ENCODE data around the gene PRDM16.

The PRDM16 gene

DNA sequence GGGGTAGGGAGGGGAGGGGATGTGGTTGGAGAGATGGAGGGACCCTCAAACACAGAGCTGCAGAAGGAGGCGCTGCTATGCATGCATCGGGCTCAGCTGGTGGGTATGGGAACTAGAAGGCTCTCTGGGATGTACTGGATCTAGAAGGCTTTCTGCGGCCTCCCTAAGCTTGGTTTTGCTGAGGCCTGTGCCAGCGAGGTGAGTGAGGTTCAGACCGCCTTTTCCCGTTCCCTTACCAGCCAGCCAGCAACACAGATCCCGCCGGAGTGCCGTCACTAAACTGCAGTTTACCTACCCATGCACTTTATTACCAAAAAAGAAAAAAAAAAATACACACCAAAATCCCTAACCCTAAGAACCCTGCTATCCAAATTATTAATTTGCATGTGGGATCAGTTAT is 180.2 kb downstream of the PRDM16 start:
- no peak for DNase-seq

DNA sequence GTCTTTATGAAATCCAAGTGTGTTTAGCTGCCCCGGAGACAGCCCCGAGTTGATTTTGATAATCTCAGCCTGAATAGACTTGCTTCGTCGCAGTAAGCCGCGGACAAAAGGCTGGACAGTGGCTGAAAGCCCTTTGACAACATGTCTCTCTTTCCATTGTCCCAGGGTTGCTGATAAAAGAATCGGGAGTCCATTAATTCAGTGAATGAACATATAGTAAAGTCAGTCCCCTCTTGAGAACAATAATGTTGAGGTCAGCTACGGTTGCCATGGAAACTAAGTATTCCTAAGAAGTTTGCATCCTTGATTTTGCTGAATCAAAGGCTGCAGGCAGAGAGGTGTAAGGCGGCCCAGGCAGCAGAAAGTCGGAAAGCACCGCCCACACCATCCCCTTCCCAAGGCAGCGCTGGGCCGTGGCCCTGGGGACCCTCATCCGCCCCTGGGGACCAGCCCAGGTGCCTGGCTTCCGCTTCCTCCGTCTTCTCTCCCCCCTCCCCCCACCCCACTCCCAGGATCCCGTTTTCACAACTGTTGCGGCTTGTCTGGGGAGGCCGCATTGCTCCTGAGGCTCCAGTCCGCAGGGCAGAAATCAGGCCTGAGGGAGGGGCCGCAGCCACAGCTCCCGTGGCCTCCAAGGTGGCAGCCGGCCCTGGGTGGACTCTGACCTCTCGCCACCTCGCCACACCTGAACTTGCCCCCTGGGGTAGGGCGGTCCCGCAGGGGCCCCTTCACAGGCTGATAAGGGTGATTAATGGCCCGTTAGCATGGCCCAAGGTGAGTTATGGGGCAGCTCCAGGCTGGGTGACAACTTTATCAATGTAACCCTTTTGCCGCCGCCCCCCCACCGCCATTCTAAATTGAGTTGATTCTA is 180.9 kb downstream of the PRDM16 start:
- peak; percentile 79 for DNase-seq

DNA sequence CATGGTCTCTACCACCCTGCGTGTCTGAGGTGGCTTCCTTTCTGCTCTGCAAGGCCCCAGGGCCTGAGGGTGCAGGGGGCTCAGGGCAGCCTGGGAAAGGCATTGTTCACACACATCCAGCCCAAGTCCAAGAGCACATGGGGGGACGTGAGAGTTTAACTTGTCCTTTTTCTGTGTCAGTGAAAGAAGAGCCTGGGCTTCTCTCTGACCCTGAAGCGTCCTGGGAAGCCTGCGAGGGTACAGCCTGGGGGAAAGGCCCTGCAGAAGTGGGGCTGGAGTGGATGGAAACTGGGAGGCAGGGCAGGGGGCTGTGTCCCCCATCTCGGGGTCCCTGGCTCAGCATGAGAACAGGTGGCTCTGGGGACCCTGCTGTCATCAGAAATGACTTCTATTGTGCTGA is 181.6 kb downstream of the PRDM16 start:
- DNase-seq, result no peak

DNA sequence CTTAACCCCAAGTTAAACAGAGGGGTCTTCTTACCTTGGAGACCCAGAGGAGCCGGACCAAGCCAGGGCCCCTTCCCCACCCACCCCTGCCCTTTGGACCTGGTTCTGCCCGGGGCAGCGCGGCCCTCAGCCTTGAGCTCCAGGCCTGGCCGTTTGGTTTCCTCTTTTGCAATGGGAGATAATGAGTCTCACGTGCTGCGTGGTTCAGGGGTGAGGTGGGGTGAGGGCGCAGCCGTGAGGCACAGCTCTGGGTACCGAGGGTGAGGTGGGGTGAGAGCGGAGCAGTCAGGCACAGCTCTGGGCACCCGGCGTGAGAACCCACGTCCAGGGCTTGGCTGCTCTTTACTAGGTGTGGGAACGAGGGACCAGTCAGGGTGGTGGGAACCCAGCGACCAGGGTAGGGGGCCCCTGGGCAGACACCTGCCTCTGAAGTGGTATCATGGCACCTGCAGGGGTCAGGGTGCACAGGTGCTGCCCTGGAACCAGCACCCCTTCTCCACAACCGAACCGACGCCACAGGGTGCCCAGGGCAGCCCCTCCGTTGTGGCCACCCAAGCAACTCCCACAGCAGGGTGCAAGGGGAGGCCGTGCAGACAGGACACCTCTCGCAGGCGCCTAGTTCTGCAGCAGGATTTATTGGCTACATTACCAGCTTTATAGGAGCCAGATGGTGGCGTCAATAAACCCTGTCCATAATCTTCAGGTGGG is 182.2 kb downstream of the PRDM16 start:
- DNase-seq, result no peak

DNA sequence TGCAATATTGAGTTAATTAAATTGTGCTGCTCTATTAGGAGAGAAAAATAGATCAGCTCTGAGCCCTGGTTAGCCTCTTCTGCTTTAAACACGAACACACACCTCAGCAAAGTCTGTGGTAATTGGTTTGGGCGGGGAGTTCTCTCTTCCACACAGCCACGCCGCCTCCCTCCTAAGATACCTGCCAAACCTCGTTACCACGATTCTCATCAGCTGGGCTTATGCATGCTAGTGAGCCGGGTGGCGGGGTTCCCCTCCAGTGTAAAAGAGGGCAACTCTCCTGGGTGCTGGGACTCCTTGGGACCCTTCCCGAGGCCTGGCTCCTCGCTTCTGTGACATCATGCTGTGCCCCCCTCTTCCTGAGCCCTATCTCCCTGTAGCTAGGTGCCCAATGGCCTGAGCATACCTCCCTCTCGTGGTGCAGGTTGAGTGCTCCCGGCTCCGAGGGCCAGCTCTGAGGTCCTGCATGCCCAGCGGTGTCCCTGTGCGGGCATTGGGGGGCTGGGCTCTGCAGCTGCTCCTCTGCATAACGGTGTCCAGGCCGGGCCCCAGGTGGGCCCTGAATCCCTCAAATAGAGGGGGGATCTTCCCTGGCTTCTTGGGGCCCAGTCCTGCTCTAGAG is 182.9 kb downstream of the PRDM16 start:
- peak; percentile 50 for DNase-seq

DNA sequence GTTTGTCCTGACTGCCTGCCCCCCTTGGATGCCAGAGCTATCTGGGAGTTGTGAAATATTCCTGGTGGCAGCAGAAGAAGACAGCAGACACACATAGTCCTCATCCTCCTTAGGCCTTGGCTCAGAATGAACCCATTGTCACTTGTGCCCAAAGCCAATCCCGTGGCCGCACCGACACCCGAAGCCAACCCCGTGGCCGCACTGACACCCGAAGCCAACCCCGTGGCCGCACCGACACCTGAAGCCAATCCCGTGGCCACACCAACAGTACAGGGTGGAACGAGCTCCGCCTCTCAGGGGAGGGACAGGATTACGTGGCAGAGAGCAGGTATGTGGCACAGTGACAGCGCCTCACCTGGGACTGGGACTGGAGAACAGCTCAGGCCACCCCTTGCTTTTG is 186.7 kb downstream of the PRDM16 start:
- no peak for DNase-seq

DNA sequence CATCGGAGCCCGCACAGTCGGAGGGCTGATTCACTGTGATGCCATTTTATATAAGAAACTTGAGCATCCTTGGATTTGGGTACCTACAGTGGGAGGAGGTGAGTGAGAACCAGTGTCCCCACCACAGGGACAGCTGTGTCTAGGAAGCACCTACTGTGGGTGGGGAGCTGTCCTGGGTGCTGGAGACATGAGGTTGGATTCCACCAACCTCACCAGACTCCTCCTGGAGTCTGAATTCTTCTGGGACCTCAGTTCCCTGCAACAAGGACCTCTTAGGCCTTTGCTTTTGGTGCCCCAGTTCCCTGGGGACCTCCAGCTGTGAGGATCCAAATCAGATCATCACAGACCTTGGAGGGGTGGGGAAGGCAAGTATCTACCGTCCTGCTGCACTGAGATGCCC is 188.8 kb downstream of the PRDM16 start:
- no peak for DNase-seq

DNA sequence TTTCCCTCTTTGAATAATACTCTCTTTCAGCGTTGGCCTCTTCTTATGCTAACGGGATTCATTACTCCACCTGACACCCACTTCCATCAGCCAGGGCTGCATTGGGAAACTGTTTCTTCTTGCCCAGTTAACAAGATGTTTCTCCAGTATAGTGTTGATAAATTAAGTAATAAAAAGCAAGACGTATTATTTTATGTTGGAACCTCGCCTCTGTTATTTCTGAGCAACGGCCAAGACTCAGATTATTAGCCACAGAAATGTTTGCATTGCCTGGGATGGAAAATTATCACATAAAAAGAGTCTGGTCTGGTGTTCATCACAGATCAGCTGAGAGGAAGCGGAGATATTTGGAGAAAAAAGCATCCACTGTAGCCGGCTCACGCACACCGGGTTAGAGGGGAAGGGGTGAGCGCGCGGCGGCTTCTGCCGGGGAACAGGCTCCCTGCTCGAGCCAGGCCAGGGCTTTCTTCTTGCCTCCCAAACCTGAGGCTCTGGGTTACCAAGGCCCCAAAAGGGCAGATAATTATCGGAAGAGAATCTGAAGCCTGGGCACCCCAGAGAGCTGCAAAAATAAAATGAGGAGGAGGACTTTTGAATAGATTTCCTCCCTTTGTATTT is 189.5 kb downstream of the PRDM16 start:
- peak; percentile 51 for DNase-seq

DNA sequence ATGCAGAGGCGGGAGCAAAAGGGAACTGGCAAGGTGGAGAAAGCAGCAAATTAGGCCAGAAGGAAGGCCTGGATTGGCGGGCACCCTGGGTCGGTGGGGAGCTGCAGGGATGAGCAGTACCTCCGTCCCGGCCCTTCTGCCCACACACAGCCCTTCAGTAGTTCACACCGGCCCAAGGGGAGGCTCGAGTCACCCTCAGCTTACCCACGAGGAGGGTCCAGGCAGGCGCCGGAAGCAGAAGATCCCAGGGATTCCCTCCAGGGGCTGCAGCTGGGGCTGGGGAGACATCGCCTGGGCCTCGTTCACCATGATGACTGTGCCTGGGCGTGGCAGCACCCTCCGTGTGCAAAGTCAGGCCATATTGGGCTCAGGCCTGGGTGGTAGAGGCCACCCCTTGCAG is 190.0 kb downstream of the PRDM16 start:
- no peak for DNase-seq

DNA sequence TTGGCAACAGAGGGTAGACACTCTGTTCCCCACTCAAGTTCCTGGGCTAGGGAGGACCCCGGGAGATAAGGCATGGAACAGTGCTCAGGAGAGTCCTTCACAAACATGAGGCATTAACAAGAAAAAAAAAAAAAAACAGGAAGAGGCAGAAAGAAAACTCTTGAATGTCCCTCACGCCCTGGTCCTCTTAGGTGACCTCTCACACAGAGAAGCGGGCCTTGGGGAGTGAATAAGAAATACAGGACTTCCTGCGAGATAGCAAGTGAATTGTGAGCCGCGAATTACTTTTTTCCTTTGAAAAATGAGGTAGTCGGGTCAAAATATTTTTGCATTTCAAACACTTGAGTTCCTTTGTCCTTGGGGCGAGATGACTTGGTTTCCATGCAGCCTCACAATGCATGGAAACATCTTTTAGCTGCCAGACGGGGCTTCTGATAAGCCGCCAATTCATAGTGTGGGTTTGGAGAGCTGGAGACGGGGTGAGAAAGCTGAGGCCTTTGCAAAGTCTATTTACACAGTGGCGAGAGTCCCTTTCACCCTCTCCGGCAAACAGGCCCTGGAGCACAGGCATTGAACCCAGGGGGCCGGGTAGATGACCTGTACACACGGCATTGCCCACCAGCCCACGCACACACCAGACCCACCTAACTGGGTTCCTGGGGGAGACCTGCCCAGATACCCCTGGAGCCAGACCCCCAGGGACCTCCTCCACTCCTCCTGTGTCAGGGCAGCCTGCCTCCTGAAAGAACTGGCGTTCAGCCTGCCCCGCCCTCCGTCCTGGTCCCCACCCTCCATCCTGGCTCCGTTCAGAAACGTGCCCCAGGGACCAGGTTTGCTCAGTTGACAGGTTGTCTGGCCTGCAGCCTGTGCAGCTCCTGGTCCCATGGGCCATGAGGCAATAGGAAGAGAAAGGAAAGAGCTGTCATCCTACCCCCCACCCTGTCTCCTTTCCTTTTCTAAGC is 192.3 kb downstream of the PRDM16 start:
- DNase-seq, result no peak

DNA sequence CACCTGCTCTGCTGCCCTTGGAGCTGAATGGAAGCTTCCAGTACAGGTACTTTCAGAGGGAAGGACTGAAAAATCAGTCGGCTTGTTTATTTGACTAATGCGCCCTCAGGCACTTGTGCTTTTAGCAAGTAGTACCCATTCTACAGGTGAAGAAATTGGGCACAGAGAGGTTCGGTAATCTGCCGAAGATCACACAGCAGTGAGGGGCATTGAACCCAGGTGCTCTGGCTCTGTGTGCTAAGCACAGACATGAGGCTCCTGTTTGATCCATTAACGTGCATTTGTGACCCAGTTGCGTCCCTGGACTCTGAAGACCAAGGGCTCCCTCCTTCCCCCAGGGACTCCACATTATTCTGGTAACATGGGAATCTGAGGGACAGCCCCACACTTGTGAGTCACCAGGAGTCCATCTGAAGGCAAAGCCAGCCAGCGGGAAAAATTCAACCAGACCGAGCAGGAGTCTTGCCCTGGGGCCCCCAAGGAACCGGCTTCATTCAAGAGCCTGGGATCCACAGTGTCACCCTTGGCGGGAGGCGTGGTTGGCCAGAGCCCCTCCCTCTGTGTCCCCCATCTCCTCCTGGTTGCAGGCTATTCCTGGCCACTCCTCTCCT is 193.1 kb downstream of the PRDM16 start:
- no peak for DNase-seq

DNA sequence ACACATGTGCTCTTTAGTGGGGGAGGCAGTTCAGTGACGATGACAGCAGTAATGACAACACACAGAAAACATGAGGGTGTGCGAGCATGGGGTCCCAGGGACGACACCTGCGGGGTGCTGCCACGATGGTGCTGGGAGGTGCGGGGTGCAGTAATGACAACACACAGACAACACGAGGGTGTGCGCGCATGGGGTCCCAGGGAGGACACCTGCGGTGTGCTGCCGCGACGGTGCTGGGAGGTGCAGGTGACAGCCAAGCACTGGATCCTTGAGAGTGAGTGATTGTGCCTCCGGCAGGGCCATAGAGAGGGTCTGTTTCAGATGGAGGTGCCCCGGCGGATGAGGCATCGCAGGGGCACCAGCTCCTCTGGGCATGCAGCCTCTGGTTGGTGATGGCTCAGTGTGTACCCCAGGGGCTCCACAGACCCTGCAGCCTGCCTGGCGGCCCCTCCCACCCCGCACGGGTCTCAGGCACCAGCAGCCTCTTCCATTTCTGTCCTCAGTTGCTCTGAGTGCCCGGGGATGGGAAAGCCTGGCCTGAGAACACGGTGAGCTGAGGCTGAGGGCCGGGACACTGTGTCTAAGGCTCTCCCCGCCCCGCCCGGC is 193.8 kb downstream of the PRDM16 start:
- no peak for DNase-seq

DNA sequence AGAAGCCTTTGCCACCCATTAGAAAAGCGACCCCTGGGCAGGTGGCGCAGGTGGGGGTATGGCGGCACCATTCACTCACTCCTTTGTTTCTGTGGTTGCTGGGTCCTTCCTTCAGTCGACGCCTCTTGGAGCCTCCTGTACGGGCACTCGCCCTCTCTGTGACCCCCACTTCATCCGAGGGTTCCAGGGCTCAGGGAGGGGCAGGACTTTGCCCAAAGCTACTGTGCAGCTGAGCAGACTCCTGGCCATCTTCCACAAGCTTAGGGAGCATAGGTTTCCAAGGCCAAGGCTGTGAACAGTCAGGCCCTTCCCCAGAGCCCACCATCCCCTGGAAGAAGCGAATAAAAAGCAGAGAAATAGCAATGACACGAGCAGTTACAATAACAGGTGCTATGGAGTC is 194.8 kb downstream of the PRDM16 start:
- DNase-seq, result no peak

DNA sequence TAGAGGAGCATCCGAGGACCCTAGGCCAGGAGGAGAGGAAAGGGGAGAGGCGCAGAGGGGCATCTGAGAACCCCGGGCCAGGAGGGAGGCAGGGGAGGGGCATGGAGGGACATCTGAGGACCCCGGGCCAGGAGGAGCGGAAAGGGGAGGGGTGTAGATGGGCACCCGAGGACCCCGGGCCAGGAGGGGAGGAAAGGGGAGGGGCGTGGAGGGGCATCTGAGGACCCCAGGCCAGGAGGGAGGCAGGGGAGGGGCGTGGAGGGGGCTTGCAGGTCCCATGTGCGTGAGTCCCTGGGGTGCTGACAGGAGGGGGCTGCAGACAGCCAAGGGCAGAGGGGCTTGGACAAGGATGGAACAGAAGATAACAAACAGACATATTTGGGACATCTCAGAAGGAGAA is 195.5 kb downstream of the PRDM16 start:
- no peak for DNase-seq

DNA sequence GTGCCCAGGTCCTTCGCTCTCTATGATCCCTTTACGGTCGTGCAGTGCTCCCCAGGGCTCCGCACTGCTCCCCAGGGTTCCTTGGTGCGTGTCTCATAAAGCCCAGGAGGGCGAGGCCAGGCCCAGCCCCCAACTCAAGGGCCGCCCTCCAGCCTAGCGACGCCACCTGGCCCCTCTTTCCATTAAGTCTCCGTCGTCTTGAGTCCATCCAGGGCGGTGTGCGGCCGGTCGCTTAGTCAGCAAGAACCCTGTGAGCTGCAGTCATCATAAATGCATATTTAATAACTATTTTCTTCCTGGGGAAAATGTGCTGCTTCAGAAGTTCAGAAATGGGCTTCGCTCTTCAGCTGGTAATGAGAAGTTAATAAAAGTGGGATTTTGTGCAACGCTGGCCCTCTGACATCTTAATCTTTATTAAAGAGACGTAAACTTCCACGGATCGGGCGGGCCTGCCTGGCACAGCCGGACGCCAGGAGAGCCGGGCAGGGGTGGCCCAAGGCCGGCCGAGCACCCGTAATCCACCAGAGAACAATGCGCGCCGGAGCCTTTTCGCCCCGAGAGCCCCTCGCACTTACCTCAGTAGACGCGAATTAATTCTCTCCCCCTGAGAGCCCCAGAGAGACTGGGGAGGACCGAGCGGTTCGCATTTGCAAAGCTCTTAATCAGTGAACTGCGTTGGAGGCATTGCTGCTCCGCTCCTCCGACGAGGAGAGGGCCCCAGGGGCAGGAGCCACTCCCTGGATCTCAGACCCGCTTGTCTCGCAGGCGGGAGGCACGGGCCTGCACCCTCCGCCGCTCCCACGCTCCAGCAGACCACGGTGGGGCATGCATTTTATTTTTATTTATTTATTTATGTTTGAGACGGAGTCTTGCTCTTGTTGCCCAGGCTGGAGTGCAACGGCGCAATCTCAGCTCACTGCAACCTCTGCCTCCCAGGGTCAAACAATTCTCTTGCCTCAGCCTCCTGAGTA is 197.1 kb downstream of the PRDM16 start:
- DNase-seq, result peak; percentile 64

DNA sequence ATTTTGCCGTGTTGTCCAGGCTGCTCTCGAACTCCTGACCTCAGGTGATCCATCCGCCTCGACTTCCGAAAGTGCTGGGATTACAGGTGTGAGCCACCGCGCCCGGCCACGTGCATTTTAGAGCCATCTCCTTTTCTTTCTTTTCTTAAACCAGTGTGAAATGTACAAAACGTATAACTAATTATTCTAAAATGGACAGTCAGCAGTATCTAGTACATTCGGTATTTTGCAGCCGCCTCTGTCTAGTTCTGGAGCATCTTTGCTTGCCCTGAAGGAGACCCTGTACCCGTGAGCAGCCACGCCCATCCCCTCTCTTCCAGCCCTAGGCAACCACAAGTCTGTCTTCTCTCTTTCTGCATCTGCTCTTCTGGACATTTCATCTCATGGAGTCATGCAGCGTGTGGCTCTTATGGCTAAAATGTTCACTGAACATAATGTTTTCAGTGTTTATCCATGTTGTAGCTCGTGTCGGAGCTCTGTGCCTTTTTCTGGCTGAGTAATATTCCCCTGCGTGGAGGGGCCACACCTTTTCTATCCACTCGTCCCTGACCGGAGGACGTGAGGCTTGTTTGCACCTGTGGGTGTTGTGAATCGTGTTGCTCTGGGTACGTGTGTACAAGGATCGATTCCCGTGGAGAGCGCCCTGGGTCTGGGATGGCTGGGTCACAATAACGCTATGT is 198.0 kb downstream of the PRDM16 start:
- DNase-seq, result no peak

DNA sequence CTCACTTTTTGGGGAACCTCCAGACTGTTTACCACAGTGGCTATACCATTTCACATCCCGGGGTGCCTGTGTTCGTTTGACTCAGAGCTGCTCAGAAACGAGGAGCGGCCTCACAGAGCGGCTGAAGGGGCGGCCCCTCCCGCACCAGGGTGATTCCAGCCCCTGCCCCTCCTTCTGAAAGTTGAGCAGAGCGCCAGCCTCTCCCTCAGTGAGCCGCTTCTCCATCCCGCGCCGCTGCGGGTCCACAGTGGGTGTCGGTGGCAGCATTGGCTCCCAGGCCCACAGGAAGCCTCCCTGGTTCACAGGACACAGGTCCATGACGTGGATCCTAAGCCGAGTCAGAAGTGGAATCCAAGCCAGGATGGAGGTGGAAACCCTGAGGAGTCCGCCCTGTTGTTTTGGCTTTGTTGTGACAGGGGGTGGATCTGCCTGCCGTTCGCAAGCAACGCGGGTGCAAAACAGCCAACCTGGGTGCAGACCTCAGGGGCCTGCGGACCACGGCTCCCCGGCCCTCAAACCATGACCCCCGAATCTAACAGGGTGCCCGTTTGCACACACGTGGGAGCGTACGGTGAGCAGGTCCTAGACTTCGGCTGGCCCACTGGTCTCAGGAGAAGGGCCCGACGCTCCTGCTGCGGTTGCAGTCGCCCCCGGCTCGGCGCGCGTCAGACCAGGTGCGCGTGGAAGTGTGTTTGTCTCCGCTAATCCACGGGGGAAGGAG is 198.7 kb downstream of the PRDM16 start:
- DNase-seq, result no peak

DNA sequence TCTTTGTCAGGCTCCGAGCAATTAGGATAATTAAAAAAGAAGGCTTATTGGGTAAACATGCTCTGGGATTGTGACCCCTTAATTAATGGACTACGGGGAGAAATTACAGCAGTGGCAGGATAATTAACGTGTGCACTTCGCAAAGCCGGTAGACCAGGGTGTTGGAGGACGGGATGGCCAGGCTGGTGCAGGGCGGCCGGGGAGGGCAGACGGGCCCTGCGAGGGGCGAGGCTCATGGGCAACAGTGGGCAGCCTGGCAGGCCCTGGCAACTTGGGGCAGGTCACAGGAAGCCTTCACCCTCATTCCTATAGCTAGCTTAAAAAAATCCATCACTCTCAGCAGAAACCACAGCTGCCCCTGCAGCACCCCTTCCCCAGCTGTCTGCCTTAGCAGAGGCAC is 199.3 kb downstream of the PRDM16 start:
- DNase-seq, result no peak

Measured in eye (tissue), 1 donor.